GM06990 (cell line): ENCODE results near the gene SLC39A3.

Source experiments
- DNase-seq: peaks from one replicate; pipeline ENCODE4 v3.0.0-alpha.2; 2011; ENCODE audit not compliant: insufficient read length; ENCODE audit errors: extremely low read depth
- H3K27me3 ChIP-seq: replicated peaks from 2 replicates; pipeline ENCODE4 v1.6.0; 2011; ENCODE audit warnings: low read length; ENCODE audit not compliant: control insufficient read depth, insufficient read depth
- H3K36me3 ChIP-seq: 2 replicates; pipeline ENCODE4 v1.5.1; 2011; ENCODE audit warnings: low read length; ENCODE audit not compliant: control insufficient read depth, insufficient read depth
- H3K4me3 ChIP-seq: replicated peaks from 2 replicates; pipeline ENCODE4 v1.5.1; 2011; ENCODE audit warnings: low read depth, mild to moderate bottlenecking, control low read depth, low read length
- CTCF ChIP-seq: IDR thresholded peaks from 2 replicates; pipeline ENCODE4 v1.5.1; 2011; ENCODE audit warnings: low read length, control low read depth, mild to moderate bottlenecking, inconsistent platforms; ENCODE audit not compliant: insufficient read depth, poor library complexity, severe bottlenecking

Gene SLC39A3

GRCh38 chr19:2782936-2783780 is 43.3 kb upstream of the SLC39A3 start, which contains the start of gene SGTA:
Gene SGTA, minus strand, starts transcription at chr19:2783273. Its CDS starts 14,205 bp downstream, at chr19:2769068.
- H3K27me3 ChIP-seq = no peaks in the 10 kb centered on the region
- H3K4me3 ChIP-seq = peak within 1 kb of the TSS; percentile 98
- H3K36me3 ChIP-seq = peaks cover 3% of the 10 kb centered on the region
- peak; percentile 95 for DNase-seq
- peak; percentile 54 for TF ChIP-seq CTCF

- H3K36me3 ChIP-seq = peaks cover 1% of the 10 kb centered on the region; the same call in 1 of the 2 replicates
- no peak for TF ChIP-seq CTCF
- DNase-seq = no peak
- H3K27me3 ChIP-seq = no peaks in the 10 kb centered on the region
- H3K4me3 ChIP-seq = peak overlapping the region; percentile 98
Observed at GRCh38 chr19:2782329-2782935, 42.6 kb upstream of the SLC39A3 start.

- DNase-seq = no peak
- Histone ChIP-seq H3K36me3 (peaks cover 3% of the 10 kb centered on the region), H3K27me3 (no peaks in the 10 kb centered on the region), H3K4me3 (no peak overlapping the region)
- TF ChIP-seq CTCF = no peak
Observed at GRCh38 chr19:2780284-2780683, 40.5 kb upstream of the SLC39A3 start.

GRCh38 chr19:2779121-2779740 is 39.4 kb upstream of the SLC39A3 start:
- no peaks in the 10 kb centered on the region for H3K27me3 ChIP-seq
- no peak overlapping the region for H3K4me3 ChIP-seq
- DNase-seq = no peak
- peaks cover 3% of the 10 kb centered on the region for H3K36me3 ChIP-seq
- no peak for TF ChIP-seq CTCF

- H3K4me3 ChIP-seq = no peak overlapping the region
- no peak for TF ChIP-seq CTCF
- no peak for DNase-seq
- no peaks in the 10 kb centered on the region for H3K27me3 ChIP-seq
- H3K36me3 ChIP-seq = peaks cover 4% of the 10 kb centered on the region
Observed at GRCh38 chr19:2777952-2778683, 38.3 kb upstream of the SLC39A3 start.
